Measurements from ENCODE around the gene SQSTM1. TPM values are rescaled to one million over a fixed set of nuclear protein-coding genes. Genes with fewer than 3 reads are reported as not detected.

SQSTM1 gene
- 225 TPM for polyA plus RNA-seq

GRCh38 chr5:179820483-179821297 is at the start of gene SQSTM1:
Gene SQSTM1 (plus strand): TSS chr5:179820905. CDS start chr5:179820937, 32 bp downstream.
- no peaks in the 10 kb centered on the region for H3K27me3 Mint-ChIP-seq
- no peaks in the 10 kb centered on the region for H3K9me3 Mint-ChIP-seq
- no peaks in the 10 kb centered on the region for H3K36me3 Mint-ChIP-seq
- peak within 1 kb of the TSS; percentile 99 to 100 (median 100) for H3K27ac Mint-ChIP-seq
- H3K4me1 Mint-ChIP-seq, result peaks cover 13 to 32% (median 18%) of the 10 kb centered on the region in 3 donors
- peak within 1 kb of the TSS; percentile 96 to 99 (median 97) for H3K4me3 Mint-ChIP-seq

GRCh38 chr5:179771311-179771895 is 49.3 kb upstream of the SQSTM1 start:
- H3K36me3 Mint-ChIP-seq, result peaks cover 4% of the 10 kb centered on the region
- H3K27ac Mint-ChIP-seq, result no peak overlapping the region
- no peaks in the 10 kb centered on the region for H3K9me3 Mint-ChIP-seq
- H3K4me1 Mint-ChIP-seq, result peaks cover 0 to 6% (median 1%) of the 10 kb centered on the region in 3 donors
- H3K27me3 Mint-ChIP-seq, result no peaks in the 10 kb centered on the region
- H3K4me3 Mint-ChIP-seq, result no peak overlapping the region

- no peaks in the 10 kb centered on the region for H3K27me3 Mint-ChIP-seq
- peaks cover 3% of the 10 kb centered on the region for H3K36me3 Mint-ChIP-seq
- H3K4me3 Mint-ChIP-seq, result no peak overlapping the region
- peaks cover 0 to 4% (median 1%) of the 10 kb centered on the region in 3 donors for H3K4me1 Mint-ChIP-seq
- H3K9me3 Mint-ChIP-seq, result no peaks in the 10 kb centered on the region
- H3K27ac Mint-ChIP-seq, result no peak overlapping the region
Observed at GRCh38 chr5:179772351-179772750, 48.4 kb upstream of the SQSTM1 start.

GRCh38 chr5:179773686-179774040 is 47.0 kb upstream of the SQSTM1 start:
- no peaks in the 10 kb centered on the region for H3K9me3 Mint-ChIP-seq
- H3K27me3 Mint-ChIP-seq, result no peaks in the 10 kb centered on the region
- H3K27ac Mint-ChIP-seq, result no peak overlapping the region
- H3K4me1 Mint-ChIP-seq, result peaks cover 0 to 2% (median 1%) of the 10 kb centered on the region in 3 donors
- no peak overlapping the region for H3K4me3 Mint-ChIP-seq
- peaks cover 3% of the 10 kb centered on the region for H3K36me3 Mint-ChIP-seq

GRCh38 chr5:179774442-179774841 is 46.3 kb upstream of the SQSTM1 start:
- Mint-ChIP-seq H3K27ac (no peak overlapping the region), H3K4me3 (no peak overlapping the region), H3K9me3 (no peaks in the 10 kb centered on the region), H3K36me3 (peaks cover 3% of the 10 kb centered on the region), H3K4me1 (peaks cover 0 to 1% (median 0%) of the 10 kb centered on the region in 3 donors), H3K27me3 (no peaks in the 10 kb centered on the region)

- peaks cover 4% of the 10 kb centered on the region for H3K36me3 Mint-ChIP-seq
Observed at GRCh38 chr5:179776411-179776938, 44.2 kb upstream of the SQSTM1 start.

GRCh38 chr5:179777456-179777855 is 43.2 kb upstream of the SQSTM1 start:
- Mint-ChIP-seq H3K9me3 (no peaks in the 10 kb centered on the region), H3K36me3 (peaks cover 4% of the 10 kb centered on the region), H3K4me1 (peaks cover 0 to 1% (median 0%) of the 10 kb centered on the region in 3 donors), H3K27ac (no peak overlapping the region), H3K27me3 (no peaks in the 10 kb centered on the region), H3K4me3 (peak overlapping the region in 1 of 4 donors; percentile 5)

More at GRCh38 chr5:179776411-179776938, 44.2 kb upstream of the SQSTM1 start:
- Mint-ChIP-seq H3K27ac (peak overlapping the region in 1 of 3 donors; percentile 43), H3K27me3 (no peaks in the 10 kb centered on the region), H3K4me3 (no peak overlapping the region), H3K9me3 (no peaks in the 10 kb centered on the region), H3K4me1 (peaks cover 0 to 1% (median 0%) of the 10 kb centered on the region in 3 donors)

- no peaks in the 10 kb centered on the region for H3K27me3 Mint-ChIP-seq
- H3K4me3 Mint-ChIP-seq, result peak overlapping the region in 1 of 4 donors; percentile 5
- H3K27ac Mint-ChIP-seq, result no peak overlapping the region
- peaks cover 4% of the 10 kb centered on the region for H3K36me3 Mint-ChIP-seq
- H3K4me1 Mint-ChIP-seq, result peaks cover 0 to 1% (median 0%) of the 10 kb centered on the region in 3 donors
- H3K9me3 Mint-ChIP-seq, result no peaks in the 10 kb centered on the region
Observed at GRCh38 chr5:179777909-179778308, 42.8 kb upstream of the SQSTM1 start.

- Mint-ChIP-seq H3K36me3 (peaks cover 4% of the 10 kb centered on the region), H3K27ac (no peak overlapping the region), H3K27me3 (no peaks in the 10 kb centered on the region), H3K4me1 (peaks cover 0 to 1% (median 0%) of the 10 kb centered on the region in 3 donors), H3K4me3 (no peak overlapping the region), H3K9me3 (no peaks in the 10 kb centered on the region)
Observed at GRCh38 chr5:179778591-179778990, 42.1 kb upstream of the SQSTM1 start.

GRCh38 chr5:179779826-179780225 is 40.9 kb upstream of the SQSTM1 start:
- Mint-ChIP-seq H3K27ac (peak overlapping the region in 1 of 3 donors; percentile 63), H3K9me3 (no peaks in the 10 kb centered on the region), H3K36me3 (peaks cover 4% of the 10 kb centered on the region), H3K4me1 (peaks cover 0 to 1% (median 0%) of the 10 kb centered on the region in 3 donors), H3K4me3 (no peak overlapping the region), H3K27me3 (no peaks in the 10 kb centered on the region)

- Mint-ChIP-seq H3K27me3 (no peaks in the 10 kb centered on the region), H3K9me3 (no peaks in the 10 kb centered on the region), H3K4me1 (peaks cover 0 to 1% (median 0%) of the 10 kb centered on the region in 3 donors), H3K27ac (no peak overlapping the region), H3K4me3 (no peak overlapping the region), H3K36me3 (peaks cover 4% of the 10 kb centered on the region)
Observed at GRCh38 chr5:179780362-179780761, 40.3 kb upstream of the SQSTM1 start.

GRCh38 chr5:179781846-179782245 is 38.9 kb upstream of the SQSTM1 start:
- Mint-ChIP-seq H3K4me1 (peaks cover 0 to 2% (median 0%) of the 10 kb centered on the region in 3 donors), H3K4me3 (no peak overlapping the region), H3K27me3 (no peaks in the 10 kb centered on the region), H3K9me3 (no peaks in the 10 kb centered on the region), H3K36me3 (peaks cover 5% of the 10 kb centered on the region), H3K27ac (no peak overlapping the region)

- H3K9me3 Mint-ChIP-seq, result no peaks in the 10 kb centered on the region
- no peaks in the 10 kb centered on the region for H3K27me3 Mint-ChIP-seq
- no peak overlapping the region for H3K4me3 Mint-ChIP-seq
- H3K4me1 Mint-ChIP-seq, result peaks cover 0 to 2% (median 0%) of the 10 kb centered on the region in 3 donors
- peaks cover 5% of the 10 kb centered on the region for H3K36me3 Mint-ChIP-seq
- no peak overlapping the region for H3K27ac Mint-ChIP-seq
Observed at GRCh38 chr5:179783128-179783527, 37.6 kb upstream of the SQSTM1 start.

GRCh38 chr5:179786861-179787260 is 33.8 kb upstream of the SQSTM1 start:
- no peak overlapping the region for H3K27ac Mint-ChIP-seq
- H3K27me3 Mint-ChIP-seq, result no peaks in the 10 kb centered on the region
- H3K4me1 Mint-ChIP-seq, result peaks cover 0 to 2% (median 0%) of the 10 kb centered on the region in 3 donors
- no peaks in the 10 kb centered on the region for H3K9me3 Mint-ChIP-seq
- no peak overlapping the region for H3K4me3 Mint-ChIP-seq
- H3K36me3 Mint-ChIP-seq, result peaks cover 3% of the 10 kb centered on the region

- Mint-ChIP-seq H3K36me3 (peaks cover 3% of the 10 kb centered on the region), H3K4me1 (peaks cover 0 to 4% (median 3%) of the 10 kb centered on the region in 3 donors), H3K4me3 (no peak overlapping the region), H3K27me3 (no peaks in the 10 kb centered on the region), H3K9me3 (no peaks in the 10 kb centered on the region), H3K27ac (peak overlapping the region in 1 of 3 donors; percentile 57)
Observed at GRCh38 chr5:179788193-179788854, 32.4 kb upstream of the SQSTM1 start.

All from IgD-negative memory B cell (primary cell).